ENCODE data around the gene SYN1. TPM values are rescaled to one million over a fixed set of nuclear protein-coding genes. Genes with fewer than 3 reads are reported as not detected.

The SYN1 gene
- total RNA-seq, 1 donor from 2014 or later = 2.2 TPM

Small RNA genes lying within 50 kb of the gene (microRNA-seq; reads per million reads assigned to microRNA genes)
- not detected for gene MIR4769

Other genes starting within 250 kb of the SYN1 start
- gene ZNF157, start 249.3 kb downstream of the SYN1 start, total RNA-seq = 0.17 and 0.54 TPM in 2 replicates
- 5.7 and 7.0 TPM in 2 replicates for gene ZNF41, start 136.6 kb downstream of the SYN1 start, total RNA-seq
- gene ARAF, start 58.7 kb downstream of the SYN1 start, total RNA-seq = 44.0 and 48.7 TPM in 2 replicates
- gene TIMP1, start 37.4 kb downstream of the SYN1 start, total RNA-seq = 479 and 678 TPM in 2 replicates
- gene CFP, start 10.1 kb upstream of the SYN1 start, total RNA-seq = 0.17 and 1.1 TPM in 2 replicates
- 33.6 and 34.1 TPM in 2 replicates for gene ELK1, start 30.7 kb upstream of the SYN1 start, total RNA-seq
- gene UXT, start 39.3 kb upstream of the SYN1 start, total RNA-seq = 72.7 and 73.5 TPM in 2 replicates
- gene ZNF81, start 217.0 kb upstream of the SYN1 start, total RNA-seq = 6.2 and 8.6 TPM in 2 replicates